ENCODE results near the gene CCDC33.
"Not testable (repeated sequence)": the region's sequence is repeated elsewhere in the genome, so short reads cannot be mapped to it uniquely, and the experiment has no call there.

DNA sequence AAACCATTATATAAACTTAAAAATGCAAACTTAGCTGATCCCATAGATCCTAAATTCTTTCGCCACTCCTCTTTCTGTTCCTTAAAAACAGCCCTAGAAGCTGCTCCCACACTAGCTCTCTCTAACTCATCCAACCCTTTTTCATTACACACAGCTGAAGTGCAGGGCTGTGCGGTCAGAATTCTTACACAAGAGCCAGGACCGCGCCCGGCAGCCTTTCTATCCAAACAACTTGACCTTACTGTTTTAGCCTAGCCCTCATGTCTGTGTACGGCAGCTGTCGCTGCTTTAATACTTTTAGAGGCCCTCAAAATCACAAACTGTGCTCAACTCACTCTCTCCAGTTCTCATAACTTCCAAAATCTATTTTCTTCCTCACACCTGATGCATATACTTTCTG lies 121.4 kb downstream of the CCDC33 start:
- not testable (repeated sequence) for TF ChIP-seq MYC (IDR thresholded peaks at IDR 0.05; ENCODE audit: low read depth, low read length); POLR2A (IDR thresholded peaks at IDR 0.05; ENCODE audit: low read depth, low read length); EZH2 (IDR thresholded peaks at IDR 0.05; ENCODE audit: borderline replicate concordance, low read depth, low read length, severe bottlenecking); JUN (IDR thresholded peaks at IDR 0.05; ENCODE audit: borderline replicate concordance, insufficient read depth, insufficient read length, low read depth); POLR2AphosphoS5 (IDR thresholded peaks at IDR 0.05; ENCODE audit: insufficient read depth, low read depth, low read length); GATA2 (IDR thresholded peaks at IDR 0.05; ENCODE audit: insufficient read depth, insufficient read length, low read depth, low read length); FOS (IDR thresholded peaks at IDR 0.05; ENCODE audit: borderline replicate concordance, insufficient read depth, low read length)
- TF ChIP-seq, protein P1, sequence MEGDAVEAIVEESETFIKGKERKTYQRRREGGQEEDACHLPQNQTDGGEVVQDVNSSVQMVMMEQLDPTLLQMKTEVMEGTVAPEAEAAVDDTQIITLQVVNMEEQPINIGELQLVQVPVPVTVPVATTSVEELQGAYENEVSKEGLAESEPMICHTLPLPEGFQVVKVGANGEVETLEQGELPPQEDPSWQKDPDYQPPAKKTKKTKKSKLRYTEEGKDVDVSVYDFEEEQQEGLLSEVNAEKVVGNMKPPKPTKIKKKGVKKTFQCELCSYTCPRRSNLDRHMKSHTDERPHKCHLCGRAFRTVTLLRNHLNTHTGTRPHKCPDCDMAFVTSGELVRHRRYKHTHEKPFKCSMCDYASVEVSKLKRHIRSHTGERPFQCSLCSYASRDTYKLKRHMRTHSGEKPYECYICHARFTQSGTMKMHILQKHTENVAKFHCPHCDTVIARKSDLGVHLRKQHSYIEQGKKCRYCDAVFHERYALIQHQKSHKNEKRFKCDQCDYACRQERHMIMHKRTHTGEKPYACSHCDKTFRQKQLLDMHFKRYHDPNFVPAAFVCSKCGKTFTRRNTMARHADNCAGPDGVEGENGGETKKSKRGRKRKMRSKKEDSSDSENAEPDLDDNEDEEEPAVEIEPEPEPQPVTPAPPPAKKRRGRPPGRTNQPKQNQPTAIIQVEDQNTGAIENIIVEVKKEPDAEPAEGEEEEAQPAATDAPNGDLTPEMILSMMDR (IDR thresholded peaks at IDR 0.05; ENCODE audit: extremely low read depth in 1 of 2, insufficient read depth in 1 of 2, low read depth in 1 of 2, low read length in 2 of 2), result not testable (repeated sequence)
- TF ChIP-seq, protein P2, sequence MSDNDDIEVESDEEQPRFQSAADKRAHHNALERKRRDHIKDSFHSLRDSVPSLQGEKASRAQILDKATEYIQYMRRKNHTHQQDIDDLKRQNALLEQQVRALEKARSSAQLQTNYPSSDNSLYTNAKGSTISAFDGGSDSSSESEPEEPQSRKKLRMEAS (IDR thresholded peaks at IDR 0.05; ENCODE audit: insufficient read depth, insufficient read length), result not testable (repeated sequence)

Data from endothelial cell of umbilical vein (primary cell).